Sigmoid colon (tissue), 7 donors: ENCODE results near the gene UBE2E3. TPM values are rescaled to one million over a fixed set of nuclear protein-coding genes. Genes with fewer than 3 reads are reported as not detected.

Experiments
- DNase-seq: peaks from one replicate; pipeline ENCODE4 v3.0.0-alpha.2; 2019
- H3K27ac ChIP-seq, 4 donors: fragments of 200-600 bp; sonication (generic); one replicate each; pipeline ENCODE4 v1.5.1; 2016 to 2019; ENCODE audit warnings: mild to moderate bottlenecking in 1 of 4
- H3K27me3 ChIP-seq, 3 donors: fragments of 200-600 bp; sonication (generic); one replicate each; pipeline ENCODE4 v1.5.1; 2019; ENCODE audit warnings: mild to moderate bottlenecking in 1 of 3
- H3K36me3 ChIP-seq, 4 donors: fragments of 200-600 bp; sonication (generic); one replicate each; pipeline ENCODE4 v1.5.1; 2016 to 2019
- H3K4me1 ChIP-seq, 4 donors: fragments of 200-600 bp; sonication (generic); one replicate each; pipeline ENCODE4 v1.5.1; 2017 to 2019
- H3K4me3 ChIP-seq, 4 donors: fragments of 200-600 bp; sonication (generic); one replicate each; pipeline ENCODE4 v1.5.1; 2017 to 2019; ENCODE audit warnings: mild to moderate bottlenecking in 2 of 4, moderate library complexity in 1 of 4
- H3K9me3 ChIP-seq, 4 donors: fragments of 200-600 bp in 3 of 4; sonication (generic) in 3 of 4; one replicate each; pipeline versions ENCODE4 v1.5.1 to v1.6.1; 2013 to 2019
- CTCF ChIP-seq, 4 experiments: fragments of 450-650 bp in 3 of 4; fragments of 200-600 bp in 1 of 4; IDR thresholded peaks; one replicate each; pipeline ENCODE4 v1.5.1; 2016 to 2019; ENCODE audit warnings: antibody characterized with exemption in 4 of 4, mild to moderate bottlenecking in 3 of 4, moderate library complexity in 2 of 4
- EP300 ChIP-seq, 4 donors: sonication (generic); formaldehyde crosslinking; IDR thresholded peaks; one replicate each; pipeline ENCODE4 v1.6.1; 2017; ENCODE audit warnings: antibody characterized with exemption in 4 of 4
- POLR2A ChIP-seq, 2 donors: fragments of 450-650 bp; IDR thresholded peaks; one replicate each; pipeline ENCODE4 v1.6.1; 2016; ENCODE audit warnings: antibody characterized with exemption in 2 of 2, mild to moderate bottlenecking in 2 of 2, moderate library complexity in 2 of 2
- POLR2AphosphoS5 ChIP-seq, 4 donors: sonication (generic); formaldehyde crosslinking; IDR thresholded peaks; one replicate each; pipeline ENCODE4 v1.6.1; 2017; ENCODE audit warnings: antibody characterized with exemption in 4 of 4
- WGBS, 2 donors: extraction: QIAGEN DNeasy Blood & Tissue Kit; methylation state at CpG; one replicate each; pipeline ENCODE4 v1.1.7; 2013; 5-methylcytosine and 5-hydroxymethylcytosine counted together
- intact Hi-C: fragments of 100-400 bp; cut with DNase I; formaldehyde crosslinking; loops from one replicate; pipeline ENCODE4 v1.15.1; 2023
- polyA plus RNA-seq, 3 donors: library from polyadenylated mRNA; stranded (reverse); fragments of 200-250 nt; gene quantifications; one replicate each; pipeline ENCODE4 v1.2.3, GENCODE V29; 2013
- total RNA-seq, 4 donors: library from RNA; depleted of rRNA; stranded (reverse); fragments of >200 nt; gene quantifications; one replicate each; pipeline ENCODE4 v1.1.0, GENCODE V29; 2016
- donor health status: healthy with polysubstance abuse.
- donor health status: Bipolar disorder and iron deficiency.
- donor health status: healthy.

Gene UBE2E3
- total and polyA plus RNA-seq, 7 donors = 37.5 to 108 (median 48.2) TPM

GRCh38 chr2:181065458-181065857 lies 85.1 kb downstream of the UBE2E3 start:
- Histone ChIP-seq H3K4me1 (peaks cover 0 to 11% (median 0%) of the 10 kb centered on the region in 4 donors), H3K9me3 (no peaks in the 10 kb centered on the region), H3K27ac (no peak overlapping the region), H3K36me3 (peaks cover 0 to 7% (median 0%) of the 10 kb centered on the region in 4 donors), H3K27me3 (no peaks in the 10 kb centered on the region), H3K4me3 (no peak overlapping the region)
- intact Hi-C loops = no loop called here
- no peak for TF ChIP-seq EP300 (IDR thresholded peaks at IDR 0.05)
- TF ChIP-seq CTCF (IDR thresholded peaks at IDR 0.05) = no peak
- no peak for TF ChIP-seq POLR2A (IDR thresholded peaks at IDR 0.05)
- TF ChIP-seq POLR2AphosphoS5 (IDR thresholded peaks at IDR 0.05) = no peak
- DNase-seq = no peak

- Histone ChIP-seq H3K27me3 (no peaks in the 10 kb centered on the region), H3K27ac (no peak overlapping the region), H3K9me3 (no peaks in the 10 kb centered on the region), H3K4me1 (peaks cover 0 to 11% (median 0%) of the 10 kb centered on the region in 4 donors), H3K36me3 (peaks cover 0 to 7% (median 0%) of the 10 kb centered on the region in 4 donors), H3K4me3 (no peak overlapping the region)
- TF ChIP-seq POLR2AphosphoS5 (IDR thresholded peaks at IDR 0.05) (no peak), POLR2A (IDR thresholded peaks at IDR 0.05) (no peak), CTCF (IDR thresholded peaks at IDR 0.05) (no peak), EP300 (IDR thresholded peaks at IDR 0.05) (no peak)
- DNase-seq = no peak
- 43 to 86% methylated on average over 1 of the region's 1 CpG for WGBS, 2 donors
- intact Hi-C loops = no loop called here
Measured at GRCh38 chr2:181066333-181066732, 85.9 kb downstream of the UBE2E3 start.

GRCh38 chr2:181070119-181070835 lies 89.9 kb downstream of the UBE2E3 start:
- peaks cover 0 to 6% (median 0%) of the 10 kb centered on the region in 4 donors for H3K4me1 ChIP-seq
- TF ChIP-seq EP300 (IDR thresholded peaks at IDR 0.05) = no peak
- no peak for TF ChIP-seq CTCF (IDR thresholded peaks at IDR 0.05)
- TF ChIP-seq POLR2A (IDR thresholded peaks at IDR 0.05) = no peak
- TF ChIP-seq POLR2AphosphoS5 (IDR thresholded peaks at IDR 0.05) = no peak
- H3K4me3 ChIP-seq = no peak overlapping the region
- intact Hi-C loops = loop anchor here (10.0 kb wide), 1 partner anchor 395 kb away; no protein-coding TSS in a partner anchor
- no peak for DNase-seq
- H3K27ac ChIP-seq = no peak overlapping the region
- 26 to 63% methylated on average over 2 of the region's 2 CpGs for WGBS, 2 donors
- no peaks in the 10 kb centered on the region for H3K9me3 ChIP-seq
- no peaks in the 10 kb centered on the region for H3K36me3 ChIP-seq
- no peaks in the 10 kb centered on the region for H3K27me3 ChIP-seq

- WGBS, 2 donors = 86 to 91% methylated on average over 5 of the region's 5 CpGs
- Histone ChIP-seq H3K9me3 (no peaks in the 10 kb centered on the region), H3K4me1 (peaks cover 0 to 6% (median 0%) of the 10 kb centered on the region in 4 donors), H3K27me3 (no peaks in the 10 kb centered on the region), H3K27ac (no peak overlapping the region), H3K36me3 (no peaks in the 10 kb centered on the region), H3K4me3 (no peak overlapping the region)
- TF ChIP-seq CTCF (IDR thresholded peaks at IDR 0.05) = no peak
- no peak for TF ChIP-seq POLR2A (IDR thresholded peaks at IDR 0.05)
- no peak for TF ChIP-seq POLR2AphosphoS5 (IDR thresholded peaks at IDR 0.05)
- no peak for TF ChIP-seq EP300 (IDR thresholded peaks at IDR 0.05)
- DNase-seq = no peak
- intact Hi-C loops = loop anchor here (10.0 kb wide), 1 partner anchor 394 kb away; no protein-coding TSS in a partner anchor
Measured at GRCh38 chr2:181070836-181071200, 90.4 kb downstream of the UBE2E3 start.
